DMS 273 treated with DMSO at 0.1 percent for 48 hours (cell line): Measurements from ENCODE around the gene GUCY1A1.
"Not testable (repeated sequence)": the region's sequence is repeated elsewhere in the genome, so short reads cannot be mapped to it uniquely, and the experiment has no call there.

Source experiments
- DNase-seq: peaks from one replicate; lab custom pipeline; 2025; lab: John Stamatoyannopoulos, UW

GUCY1A1 gene

GRCh38 chr4:155666344-155667221 lies at the start of gene GUCY1A1:
Gene GUCY1A1, plus strand, starts transcription at chr4:155666848. Its CDS starts 30,020 bp downstream, at chr4:155696868.
- DNase-seq, result no peak

GRCh38 chr4:155617296-155617695 lies 49.4 kb upstream of the GUCY1A1 start:
- no peak for DNase-seq

GRCh38 chr4:155618183-155618838 lies 48.3 kb upstream of the GUCY1A1 start:
- no peak for DNase-seq

- DNase-seq, result no peak
Measured at GRCh38 chr4:155620637-155621036, 46.0 kb upstream of the GUCY1A1 start.

GRCh38 chr4:155624478-155624877 lies 42.2 kb upstream of the GUCY1A1 start:
- DNase-seq, result no peak

GRCh38 chr4:155626561-155626960 lies 40.1 kb upstream of the GUCY1A1 start:
- DNase-seq, result no peak

- DNase-seq, result no peak
Measured at GRCh38 chr4:155629183-155629825, 37.3 kb upstream of the GUCY1A1 start.

- no peak for DNase-seq
Measured at GRCh38 chr4:155629956-155630355, 36.7 kb upstream of the GUCY1A1 start.

- no peak for DNase-seq
Measured at GRCh38 chr4:155632310-155632840, 34.3 kb upstream of the GUCY1A1 start.

GRCh38 chr4:155638195-155638965 lies 28.3 kb upstream of the GUCY1A1 start:
- DNase-seq, result no peak

GRCh38 chr4:155639704-155640523 lies 26.7 kb upstream of the GUCY1A1 start:
- no peak for DNase-seq

GRCh38 chr4:155640751-155641150 lies 25.9 kb upstream of the GUCY1A1 start:
- no peak for DNase-seq

- DNase-seq, result no peak
Measured at GRCh38 chr4:155643087-155643486, 23.6 kb upstream of the GUCY1A1 start.

GRCh38 chr4:155646001-155646400 lies 20.6 kb upstream of the GUCY1A1 start:
- no peak for DNase-seq

GRCh38 chr4:155650785-155651184 lies 15.9 kb upstream of the GUCY1A1 start:
- DNase-seq, result not testable (repeated sequence)

- no peak for DNase-seq
Measured at GRCh38 chr4:155653052-155653451, 13.6 kb upstream of the GUCY1A1 start.

- no peak for DNase-seq
Measured at GRCh38 chr4:155656025-155656424, 10.6 kb upstream of the GUCY1A1 start.

GRCh38 chr4:155657169-155657568 lies 9.5 kb upstream of the GUCY1A1 start:
- DNase-seq, result no peak

- no peak for DNase-seq
Measured at GRCh38 chr4:155657985-155658680, 8.5 kb upstream of the GUCY1A1 start.

GRCh38 chr4:155658681-155659064 lies 8.0 kb upstream of the GUCY1A1 start:
- no peak for DNase-seq
